GM12878 (cell line): ENCODE results near the gene SLAMF1. TPM values are rescaled to one million over a fixed set of nuclear protein-coding genes. Genes with fewer than 3 reads are reported as not detected.

Source experiments
- CHD2 ChIP-seq: IDR thresholded peaks from 2 replicates; pipeline ENCODE4 v1.6.1; 2011; ENCODE audit warnings: low read depth, low read length, improper control_type of control experiment, borderline replicate concordance
- CREB1 ChIP-seq: IDR thresholded peaks from 2 replicates; pipeline ENCODE4 v1.6.1; 2012; ENCODE audit warnings: low read depth, mild to moderate bottlenecking, inconsistent platforms
- GABPA ChIP-seq: IDR thresholded peaks from 2 replicates; pipeline ENCODE4 v1.6.1; 2014; ENCODE audit warnings: antibody characterized with exemption, low read depth, mild to moderate bottlenecking, inconsistent platforms
- KAT2A ChIP-seq: conservative IDR thresholded peaks from 2 replicates; pipeline ENCODE4 v1.6.1; 2011; ENCODE audit warnings: low read depth, low read length; ENCODE audit not compliant: control insufficient read depth
- LARP7 ChIP-seq: fragments of 450-650 bp; IDR thresholded peaks from 2 replicates; pipeline ENCODE4 v1.6.1; 2017; ENCODE audit warnings: mild to moderate bottlenecking
- PML ChIP-seq: IDR thresholded peaks from 2 replicates; pipeline ENCODE4 v1.6.1; 2012; ENCODE audit warnings: low read length, inconsistent platforms
- POLR2A ChIP-seq: IDR thresholded peaks from 2 replicates; pipeline ENCODE4 v1.6.1; 2011; ENCODE audit warnings: low read depth, mild to moderate bottlenecking, low read length
- POLR2AphosphoS5 ChIP-seq: IDR thresholded peaks from 2 replicates; pipeline ENCODE4 v1.6.1; 2011; ENCODE audit warnings: mild to moderate bottlenecking, low read length, inconsistent platforms
- SMAD5 ChIP-seq: IDR thresholded peaks from 2 replicates; pipeline ENCODE4 v1.6.1; 2016; ENCODE audit warnings: antibody characterized with exemption, low read depth
- TBL1XR1 ChIP-seq: IDR thresholded peaks from 2 replicates; pipeline ENCODE4 v1.6.1; 2012; ENCODE audit warnings: low read depth, low read length, improper control_type of control experiment
- polyA plus RNA-seq, 11 experiments: library from polyadenylated mRNA; depleted of rRNA in 4 of 11; unstranded in 6 of 11; stranded (reverse) in 5 of 11; fragments of >200 nt; fragmentation: Nextera tagmentation in 4 of 11; fragmentation: Illumina TruSeq in 1 of 11; extraction: Ambion mirVana in 4 of 11; extraction: Trizol in 1 of 11; gene quantifications; 1 replicate in 1 of 11; 2 replicates in 10 of 11; pipeline versions ENCODE4 v1.2.1 to v1.2.3, GENCODE V29; 2011 to 2016; ENCODE audit warnings: inconsistent platforms in 2 of 11, missing spikeins in 2 of 11, low read depth in 1 of 11
- total RNA-seq, 4 experiments: library from RNA; depleted of rRNA in 3 of 4; stranded (reverse); fragments of >200 nt in 3 of 4; fragmentation: Illumina TruSeq in 1 of 4; extraction: Trizol in 1 of 4; gene quantifications; 2 replicates each; pipeline versions ENCODE4 v1.2.1 to v1.2.3, GENCODE V29; 2013 to 2021
- TF ChIP-seq, protein P1 (sequence below): IDR thresholded peaks from 2 replicates; pipeline ENCODE4 v1.6.1; 2012; ENCODE audit warnings: mild to moderate bottlenecking, low read depth, low read length
- TF ChIP-seq, protein P2 (sequence below): IDR thresholded peaks from 2 replicates; pipeline ENCODE4 v1.6.1; 2012; ENCODE audit warnings: improper control_type of control experiment, low read depth, low read length; ENCODE audit not compliant: insufficient replicate concordance

The SLAMF1 gene
- total and polyA plus RNA-seq, 10 of the 15 experiments (the other 5 are each of a cell fraction or from before 2014, with no cell fraction given), result 87.3 to 260 (median 131) TPM

- no peak for TF ChIP-seq LARP7
- TF ChIP-seq CREB1, result peak; percentile 70; the same call in 1 of the 2 replicates
- peak; percentile 51; the same call in 1 of the 2 replicates for TF ChIP-seq SMAD5
- TF ChIP-seq TBL1XR1, result no peak
- TF ChIP-seq CHD2, result no peak
- TF ChIP-seq PML, result peak; percentile 78
- no peak for TF ChIP-seq GABPA
- TF ChIP-seq, protein P1, sequence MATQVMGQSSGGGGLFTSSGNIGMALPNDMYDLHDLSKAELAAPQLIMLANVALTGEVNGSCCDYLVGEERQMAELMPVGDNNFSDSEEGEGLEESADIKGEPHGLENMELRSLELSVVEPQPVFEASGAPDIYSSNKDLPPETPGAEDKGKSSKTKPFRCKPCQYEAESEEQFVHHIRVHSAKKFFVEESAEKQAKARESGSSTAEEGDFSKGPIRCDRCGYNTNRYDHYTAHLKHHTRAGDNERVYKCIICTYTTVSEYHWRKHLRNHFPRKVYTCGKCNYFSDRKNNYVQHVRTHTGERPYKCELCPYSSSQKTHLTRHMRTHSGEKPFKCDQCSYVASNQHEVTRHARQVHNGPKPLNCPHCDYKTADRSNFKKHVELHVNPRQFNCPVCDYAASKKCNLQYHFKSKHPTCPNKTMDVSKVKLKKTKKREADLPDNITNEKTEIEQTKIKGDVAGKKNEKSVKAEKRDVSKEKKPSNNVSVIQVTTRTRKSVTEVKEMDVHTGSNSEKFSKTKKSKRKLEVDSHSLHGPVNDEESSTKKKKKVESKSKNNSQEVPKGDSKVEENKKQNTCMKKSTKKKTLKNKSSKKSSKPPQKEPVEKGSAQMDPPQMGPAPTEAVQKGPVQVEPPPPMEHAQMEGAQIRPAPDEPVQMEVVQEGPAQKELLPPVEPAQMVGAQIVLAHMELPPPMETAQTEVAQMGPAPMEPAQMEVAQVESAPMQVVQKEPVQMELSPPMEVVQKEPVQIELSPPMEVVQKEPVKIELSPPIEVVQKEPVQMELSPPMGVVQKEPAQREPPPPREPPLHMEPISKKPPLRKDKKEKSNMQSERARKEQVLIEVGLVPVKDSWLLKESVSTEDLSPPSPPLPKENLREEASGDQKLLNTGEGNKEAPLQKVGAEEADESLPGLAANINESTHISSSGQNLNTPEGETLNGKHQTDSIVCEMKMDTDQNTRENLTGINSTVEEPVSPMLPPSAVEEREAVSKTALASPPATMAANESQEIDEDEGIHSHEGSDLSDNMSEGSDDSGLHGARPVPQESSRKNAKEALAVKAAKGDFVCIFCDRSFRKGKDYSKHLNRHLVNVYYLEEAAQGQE, result no peak
- TF ChIP-seq POLR2AphosphoS5, result peak; percentile 50
- TF ChIP-seq, protein P2, sequence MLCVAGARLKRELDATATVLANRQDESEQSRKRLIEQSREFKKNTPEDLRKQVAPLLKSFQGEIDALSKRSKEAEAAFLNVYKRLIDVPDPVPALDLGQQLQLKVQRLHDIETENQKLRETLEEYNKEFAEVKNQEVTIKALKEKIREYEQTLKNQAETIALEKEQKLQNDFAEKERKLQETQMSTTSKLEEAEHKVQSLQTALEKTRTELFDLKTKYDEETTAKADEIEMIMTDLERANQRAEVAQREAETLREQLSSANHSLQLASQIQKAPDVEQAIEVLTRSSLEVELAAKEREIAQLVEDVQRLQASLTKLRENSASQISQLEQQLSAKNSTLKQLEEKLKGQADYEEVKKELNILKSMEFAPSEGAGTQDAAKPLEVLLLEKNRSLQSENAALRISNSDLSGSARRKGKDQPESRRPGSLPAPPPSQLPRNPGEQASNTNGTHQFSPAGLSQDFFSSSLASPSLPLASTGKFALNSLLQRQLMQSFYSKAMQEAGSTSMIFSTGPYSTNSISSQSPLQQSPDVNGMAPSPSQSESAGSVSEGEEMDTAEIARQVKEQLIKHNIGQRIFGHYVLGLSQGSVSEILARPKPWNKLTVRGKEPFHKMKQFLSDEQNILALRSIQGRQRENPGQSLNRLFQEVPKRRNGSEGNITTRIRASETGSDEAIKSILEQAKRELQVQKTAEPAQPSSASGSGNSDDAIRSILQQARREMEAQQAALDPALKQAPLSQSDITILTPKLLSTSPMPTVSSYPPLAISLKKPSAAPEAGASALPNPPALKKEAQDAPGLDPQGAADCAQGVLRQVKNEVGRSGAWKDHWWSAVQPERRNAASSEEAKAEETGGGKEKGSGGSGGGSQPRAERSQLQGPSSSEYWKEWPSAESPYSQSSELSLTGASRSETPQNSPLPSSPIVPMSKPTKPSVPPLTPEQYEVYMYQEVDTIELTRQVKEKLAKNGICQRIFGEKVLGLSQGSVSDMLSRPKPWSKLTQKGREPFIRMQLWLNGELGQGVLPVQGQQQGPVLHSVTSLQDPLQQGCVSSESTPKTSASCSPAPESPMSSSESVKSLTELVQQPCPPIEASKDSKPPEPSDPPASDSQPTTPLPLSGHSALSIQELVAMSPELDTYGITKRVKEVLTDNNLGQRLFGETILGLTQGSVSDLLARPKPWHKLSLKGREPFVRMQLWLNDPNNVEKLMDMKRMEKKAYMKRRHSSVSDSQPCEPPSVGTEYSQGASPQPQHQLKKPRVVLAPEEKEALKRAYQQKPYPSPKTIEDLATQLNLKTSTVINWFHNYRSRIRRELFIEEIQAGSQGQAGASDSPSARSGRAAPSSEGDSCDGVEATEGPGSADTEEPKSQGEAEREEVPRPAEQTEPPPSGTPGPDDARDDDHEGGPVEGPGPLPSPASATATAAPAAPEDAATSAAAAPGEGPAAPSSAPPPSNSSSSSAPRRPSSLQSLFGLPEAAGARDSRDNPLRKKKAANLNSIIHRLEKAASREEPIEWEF, result peak; percentile 19
- TF ChIP-seq KAT2A, result no peak
- peak; percentile 64 for TF ChIP-seq POLR2A
- TF ChIP-seq, all 136 proteins: peak for 12
These were observed 23.6 kb downstream of the SLAMF1 start (continued) for GRCh38 chr1:160623227-160623633.
